HUDEP-2 (cell line): Measurements from ENCODE around the gene SCRG1.

Experiments
- DNase-seq, 76 experiments: peaks; one replicate each; lab custom pipeline; 2025; ENCODE audit not compliant: unreplicated experiment in 76 of 76; lab: John Stamatoyannopoulos, UW

Gene SCRG1

GRCh38 chr4:173367285-173367684 lies 31.6 kb downstream of the SCRG1 start:
- no peak for DNase-seq

- peak in 33 of 76 experiments; percentile 2 to 45 (median 14) for DNase-seq
These were observed 33.4 kb downstream of the SCRG1 start for GRCh38 chr4:173365359-173365996.

GRCh38 chr4:173362666-173363065 lies 36.2 kb downstream of the SCRG1 start:
- no peak for DNase-seq

GRCh38 chr4:173360587-173361221 lies 38.2 kb downstream of the SCRG1 start:
- DNase-seq: peak in 2 of 76 experiments; percentile 8 to 12

DNA sequence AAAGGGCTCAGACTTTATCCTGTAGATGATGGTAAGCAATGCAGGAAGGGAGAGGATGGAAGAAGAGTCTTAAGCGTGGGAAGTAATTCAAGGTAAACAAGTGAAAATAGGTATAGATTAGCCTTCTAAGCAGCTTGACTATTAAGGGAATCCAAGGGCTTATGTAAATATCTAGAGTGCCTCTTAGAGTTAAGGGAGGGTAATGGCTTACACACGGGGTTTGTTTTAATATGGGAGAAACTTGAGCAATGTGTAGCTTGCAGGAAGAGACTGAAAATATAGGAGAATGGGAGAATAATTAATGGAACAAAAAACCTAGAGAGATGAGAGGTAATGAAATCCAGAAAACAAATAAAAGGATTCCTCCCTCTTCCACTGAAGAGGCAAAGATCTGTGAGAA lies 41.0 kb downstream of the SCRG1 start:
- DNase-seq: no peak

GRCh38 chr4:173347467-173347866 lies 51.4 kb downstream of the SCRG1 start:
- DNase-seq: no peak

DNA sequence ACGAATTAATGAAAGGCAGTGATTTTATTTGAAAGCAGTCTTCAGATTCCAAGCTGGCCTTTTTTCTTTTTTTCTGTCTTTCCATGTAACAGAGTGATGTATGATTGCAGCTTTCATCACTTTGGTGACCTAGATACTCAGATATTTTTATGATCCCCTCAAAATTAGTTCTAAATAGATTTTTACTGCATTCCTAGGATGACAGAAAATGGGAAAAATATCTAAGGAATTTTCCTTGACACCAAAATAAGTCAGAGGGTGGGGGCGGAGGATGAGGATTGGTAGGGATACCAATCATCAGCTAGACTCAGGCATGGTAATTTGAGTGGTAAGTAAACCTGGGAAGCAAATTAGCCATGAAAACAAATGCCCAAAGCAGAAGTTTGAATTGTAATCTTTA lies 52.8 kb downstream of the SCRG1 start:
- no peak for DNase-seq

GRCh38 chr4:173345648-173346047 lies 53.3 kb downstream of the SCRG1 start:
- no peak for DNase-seq

- DNase-seq: no peak
These were observed 55.0 kb downstream of the SCRG1 start for GRCh38 chr4:173343832-173344397.

- DNase-seq: no peak
These were observed 61.5 kb downstream of the SCRG1 start for GRCh38 chr4:173337463-173337862.

DNA sequence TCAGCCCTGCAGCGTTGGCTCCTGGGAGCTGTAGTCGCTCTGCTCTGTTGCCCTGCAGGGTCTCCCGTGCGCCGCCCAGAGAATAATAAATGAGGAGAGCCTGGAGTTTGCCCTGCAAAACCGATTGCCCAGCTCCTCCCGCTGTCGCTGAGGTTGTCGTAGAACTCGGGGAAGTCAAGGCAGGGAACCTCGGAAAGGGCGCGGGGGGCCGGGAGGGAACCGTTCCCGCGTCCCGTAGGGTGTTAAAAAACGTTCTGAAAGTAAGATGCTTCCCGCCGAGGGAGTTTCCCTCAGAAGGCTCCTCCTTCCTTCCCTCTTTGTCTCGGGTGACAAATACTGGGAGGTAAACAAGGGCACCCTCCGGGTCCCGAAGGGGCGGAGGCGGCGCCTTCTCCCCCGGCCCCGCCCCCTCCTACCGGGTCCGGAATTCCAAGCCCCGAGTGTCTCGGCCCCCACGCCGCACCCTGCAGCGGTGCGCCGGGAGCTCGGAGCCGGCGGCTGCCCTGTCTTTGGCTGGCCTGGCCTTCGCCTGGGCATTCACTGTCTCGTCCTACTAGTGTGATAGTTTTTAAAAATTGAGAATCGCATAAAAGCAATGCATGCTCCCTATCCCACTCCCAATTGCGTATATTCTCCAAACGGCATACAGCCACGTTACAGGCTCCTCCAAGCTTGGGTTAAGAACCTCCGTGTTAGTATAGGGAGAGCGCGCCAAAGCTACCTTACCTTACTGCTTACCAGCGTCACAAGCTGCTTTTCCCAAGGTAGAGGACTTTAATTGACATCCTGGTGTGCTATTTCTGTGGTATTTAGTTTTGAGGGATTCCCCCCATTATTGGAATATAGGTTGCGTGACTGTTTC lies 63.8 kb downstream of the SCRG1 start:
- peak; percentile 11 to 90 (median 72) for DNase-seq
